Upper lobe of right lung (tissue), 1 donor: ENCODE data around the gene PLIN1. TPM values are rescaled to one million over a fixed set of nuclear protein-coding genes. Genes with fewer than 3 reads are reported as not detected.

Source experiments
- ATAC-seq: fragments of 200-7000 bp; cut with Tn5 transposase; one replicate; pipeline ENCODE4 v1.9.1; 2020; ENCODE audit warnings: mild to moderate bottlenecking, moderate library complexity
- DNase-seq: peaks from one replicate; pipeline ENCODE4 v3.0.0-alpha.2; 2020
- H3K27ac ChIP-seq: fragments of 200-600 bp; one replicate; pipeline ENCODE4 v1.8.0; 2022
- H3K27me3 ChIP-seq: fragments of 200-600 bp; one replicate; pipeline ENCODE4 v1.8.0; 2022; ENCODE audit warnings: mild to moderate bottlenecking
- H3K36me3 ChIP-seq: fragments of 200-600 bp; one replicate; pipeline ENCODE4 v1.8.0; 2022
- H3K4me1 ChIP-seq: fragments of 200-600 bp; one replicate; pipeline ENCODE4 v1.8.0; 2022
- H3K4me3 ChIP-seq: fragments of 200-600 bp; one replicate; pipeline ENCODE4 v1.8.0; 2022; ENCODE audit warnings: mild to moderate bottlenecking
- H3K9me3 ChIP-seq: fragments of 200-600 bp; one replicate; pipeline ENCODE4 v1.8.0; 2022
- CTCF ChIP-seq: fragments of 200-600 bp; IDR thresholded peaks from one replicate; pipeline ENCODE4 v1.8.0; 2022; ENCODE audit warnings: antibody characterized with exemption
- intact Hi-C: fragments of 100-400 bp; cut with DNase I; formaldehyde crosslinking; loops from one replicate; pipeline ENCODE4 v1.11.0; 2022
- total RNA-seq: library from RNA; stranded (reverse); fragmentation: NEBNext Ultra II Directional; extraction: Animal tissue kit (Norgen Biotek cat#: 25700); gene quantifications from one replicate; pipeline ENCODE4 v1.2.1, GENCODE V29; 2021
- donor health status: DM: no; HTN: yes; CAD: no; lungs with severe emphysema.

PLIN1 gene
- total RNA-seq, 1 donor from 2014 or later, result 1.1 TPM

GRCh38 chr15:89664441-89665350 lies 14.5 kb downstream of the PLIN1 start:
- Histone ChIP-seq H3K27ac (peak overlapping the region; percentile 82), H3K36me3 (no peaks in the 10 kb centered on the region), H3K9me3 (no peaks in the 10 kb centered on the region), H3K4me3 (peak overlapping the region; percentile 52), H3K27me3 (no peaks in the 10 kb centered on the region), H3K4me1 (peaks cover 18% of the 10 kb centered on the region)
- TF ChIP-seq CTCF, result no peak
- intact Hi-C loops, result no loop called here
- DNase-seq (no peak), ATAC-seq (no peak)

GRCh38 chr15:89662893-89663626 lies 16.1 kb downstream of the PLIN1 start:
- peaks cover 18% of the 10 kb centered on the region for H3K4me1 ChIP-seq
- peak overlapping the region; percentile 73 for H3K27ac ChIP-seq
- TF ChIP-seq CTCF, result no peak
- H3K9me3 ChIP-seq, result no peaks in the 10 kb centered on the region
- ATAC-seq (peak; percentile 69), DNase-seq (no peak)
- intact Hi-C loops, result no loop called here
- no peaks in the 10 kb centered on the region for H3K36me3 ChIP-seq
- no peaks in the 10 kb centered on the region for H3K27me3 ChIP-seq
- H3K4me3 ChIP-seq, result no peak overlapping the region

- H3K4me3 ChIP-seq, result no peak overlapping the region
- TF ChIP-seq CTCF, result no peak
- H3K9me3 ChIP-seq, result no peaks in the 10 kb centered on the region
- H3K27ac ChIP-seq, result no peak overlapping the region
- DNase-seq (no peak), ATAC-seq (no peak)
- peaks cover 3% of the 10 kb centered on the region for H3K27me3 ChIP-seq
- peaks cover 18% of the 10 kb centered on the region for H3K4me1 ChIP-seq
- H3K36me3 ChIP-seq, result no peaks in the 10 kb centered on the region
- intact Hi-C loops, result no loop called here
Measured at GRCh38 chr15:89660556-89660955, 18.6 kb downstream of the PLIN1 start.

- DNase-seq (no peak), ATAC-seq (no peak)
- intact Hi-C loops, result no loop called here
- Histone ChIP-seq H3K27me3 (peaks cover 13% of the 10 kb centered on the region), H3K4me3 (no peak overlapping the region), H3K27ac (no peak overlapping the region), H3K4me1 (peaks cover 10% of the 10 kb centered on the region), H3K36me3 (no peaks in the 10 kb centered on the region), H3K9me3 (no peaks in the 10 kb centered on the region)
- no peak for TF ChIP-seq CTCF
Measured at GRCh38 chr15:89659295-89659694, 19.9 kb downstream of the PLIN1 start.

- DNase-seq, result no peak
- intact Hi-C loops, result no loop called here
- peaks cover 22% of the 10 kb centered on the region for H3K27me3 ChIP-seq
Measured at GRCh38 chr15:89657686-89658200, 21.4 kb downstream of the PLIN1 start.

More at GRCh38 chr15:89657686-89658200, 21.4 kb downstream of the PLIN1 start:
- H3K4me3 ChIP-seq, result no peak overlapping the region
- H3K36me3 ChIP-seq, result no peaks in the 10 kb centered on the region
- no peak for ATAC-seq
- H3K4me1 ChIP-seq, result peaks cover 6% of the 10 kb centered on the region
- H3K9me3 ChIP-seq, result no peaks in the 10 kb centered on the region
- TF ChIP-seq CTCF, result no peak
- H3K27ac ChIP-seq, result no peak overlapping the region
